ENCODE results near the gene RNF166.
"Not testable (repeated sequence)": the region's sequence is repeated elsewhere in the genome, so short reads cannot be mapped to it uniquely, and the experiment has no call there.

RNF166 gene

GRCh38 chr16:88669980-88670379, 36.2 kb downstream of the RNF166 start:
- no peak for DNase-seq

DNA sequence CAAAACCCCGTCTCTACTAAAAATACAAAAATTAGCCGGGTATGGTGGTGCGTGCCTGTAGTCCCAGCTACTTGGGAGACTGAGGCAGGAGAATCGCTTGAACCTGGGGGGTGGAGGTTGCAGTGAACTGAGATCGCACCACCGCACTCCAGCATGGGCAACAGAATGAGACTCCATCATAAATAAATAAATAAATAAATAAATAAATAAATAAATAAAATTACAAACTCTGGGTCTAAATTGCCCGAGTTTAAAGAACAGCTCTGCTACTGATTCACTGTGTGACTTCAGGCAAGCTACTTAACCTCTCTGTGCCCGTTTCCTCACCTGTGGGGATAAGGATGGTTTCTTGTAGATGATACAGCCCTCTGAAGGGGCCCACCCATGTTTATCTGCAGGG, 36.7 kb downstream of the RNF166 start:
- not testable (repeated sequence) for DNase-seq

GRCh38 chr16:88667461-88667860, 38.7 kb downstream of the RNF166 start:
- no peak for DNase-seq

DNA sequence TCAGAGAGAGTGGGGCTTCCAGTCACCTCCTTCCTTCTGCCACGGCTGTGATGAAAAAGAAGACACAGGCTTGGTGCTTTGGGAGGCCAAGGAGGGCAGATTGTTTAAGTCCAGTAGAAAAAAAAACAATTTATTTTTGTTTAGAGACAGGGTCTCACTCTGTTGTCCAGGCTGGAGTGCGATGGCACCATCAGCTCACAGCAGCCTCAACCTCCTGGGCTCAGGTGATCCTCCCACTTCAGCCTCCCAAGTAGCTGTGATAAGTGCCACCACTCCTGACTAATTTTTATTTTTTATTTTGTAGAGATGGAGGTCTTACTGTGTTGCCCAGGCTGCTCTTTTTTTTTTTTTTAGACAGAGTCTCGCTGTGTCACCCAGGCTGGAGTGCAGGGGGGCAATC, 40.6 kb downstream of the RNF166 start:
- DNase-seq = no peak

DNA sequence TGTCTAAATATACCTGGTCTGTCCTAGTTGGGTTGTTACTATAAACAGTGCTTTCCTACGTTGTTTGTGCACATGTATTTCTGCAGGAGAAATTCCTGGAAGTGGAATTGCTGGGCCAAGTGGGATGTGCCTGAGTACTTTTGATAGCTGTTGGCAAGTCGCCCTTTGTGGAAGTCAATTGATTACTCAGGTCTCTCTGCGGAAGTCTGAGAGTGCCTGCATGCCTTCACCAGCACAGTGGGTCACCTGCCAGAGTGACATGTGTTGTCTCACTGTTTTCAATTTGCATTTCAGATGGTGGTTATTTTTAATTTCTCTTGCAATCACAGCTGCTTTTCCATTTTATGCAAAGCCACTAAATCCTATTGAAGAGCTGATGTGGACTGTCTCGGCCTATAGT, 41.1 kb downstream of the RNF166 start:
- DNase-seq = no peak

- DNase-seq = peak; percentile 99
Observed at GRCh38 chr16:88662843-88663606, 43.2 kb downstream of the RNF166 start, which contains the start of gene MVD. MVD (minus strand) TSS chr16:88663091; CDS start chr16:88663080, 11 bp downstream.

DNA sequence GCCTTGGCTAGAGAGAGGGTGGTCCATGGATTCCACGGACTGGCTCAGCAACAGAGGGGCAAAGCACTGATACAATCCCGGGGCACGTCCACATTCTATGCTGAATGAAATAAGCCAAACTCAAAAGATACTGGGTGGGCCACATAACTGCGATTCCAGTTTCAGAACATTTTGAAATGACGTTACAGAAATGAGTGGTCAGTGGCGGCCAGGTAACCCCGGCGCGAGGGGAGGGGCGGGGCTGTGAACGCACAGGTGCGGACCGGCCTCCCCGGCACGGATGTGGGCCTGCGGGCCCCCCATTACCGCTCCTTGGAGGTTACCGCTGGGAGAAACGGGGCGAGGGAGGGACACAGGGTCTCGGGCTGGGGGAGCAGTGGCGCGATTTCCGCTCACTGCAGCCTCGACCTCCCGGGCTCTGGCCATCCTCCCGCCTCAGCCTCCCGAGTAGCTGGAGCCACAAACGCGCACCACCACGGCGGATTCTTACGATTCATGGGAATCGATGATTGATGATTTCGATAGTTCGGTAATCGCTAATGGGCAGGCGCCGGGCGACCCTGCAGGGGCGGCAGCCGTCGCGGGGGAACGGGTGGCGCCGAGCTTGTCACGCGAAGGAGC, 43.9 kb downstream of the RNF166 start:
- peak; percentile 33 for DNase-seq

GRCh38 chr16:88661468-88661867, 44.7 kb downstream of the RNF166 start:
- DNase-seq = no peak

DNA sequence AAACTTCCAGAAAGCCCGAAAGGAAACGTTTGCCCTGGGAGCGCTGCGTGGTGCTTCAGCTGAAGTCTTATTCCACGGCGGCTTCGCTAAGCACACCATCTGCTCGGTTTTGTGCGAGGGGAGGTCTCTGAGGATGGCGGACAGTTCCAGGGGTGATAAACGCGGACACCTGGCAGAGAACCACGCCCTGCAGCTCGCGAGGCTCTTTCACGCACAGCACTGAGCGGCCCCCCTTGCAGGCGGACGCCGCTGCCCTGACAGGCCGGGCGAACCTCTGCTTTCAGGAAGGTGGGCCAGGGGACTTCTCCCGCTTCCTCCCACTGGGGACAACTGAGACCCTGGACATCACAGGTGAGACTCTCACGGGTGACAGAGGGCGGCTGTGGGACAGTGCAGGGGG, 47.0 kb downstream of the RNF166 start:
- no peak for DNase-seq

GRCh38 chr16:88658714-88659113, 47.5 kb downstream of the RNF166 start:
- DNase-seq = no peak

- DNase-seq = no peak
Observed at GRCh38 chr16:88657371-88657770, 48.8 kb downstream of the RNF166 start.

GRCh38 chr16:88656291-88656980, 49.8 kb downstream of the RNF166 start:
- DNase-seq = no peak

- DNase-seq = no peak
Observed at GRCh38 chr16:88655733-88656281, 50.4 kb downstream of the RNF166 start.

- DNase-seq = no peak
Observed at GRCh38 chr16:88655053-88655732, 51.0 kb downstream of the RNF166 start.

- no peak for DNase-seq
Observed at GRCh38 chr16:88654363-88655052, 51.7 kb downstream of the RNF166 start.

DNA sequence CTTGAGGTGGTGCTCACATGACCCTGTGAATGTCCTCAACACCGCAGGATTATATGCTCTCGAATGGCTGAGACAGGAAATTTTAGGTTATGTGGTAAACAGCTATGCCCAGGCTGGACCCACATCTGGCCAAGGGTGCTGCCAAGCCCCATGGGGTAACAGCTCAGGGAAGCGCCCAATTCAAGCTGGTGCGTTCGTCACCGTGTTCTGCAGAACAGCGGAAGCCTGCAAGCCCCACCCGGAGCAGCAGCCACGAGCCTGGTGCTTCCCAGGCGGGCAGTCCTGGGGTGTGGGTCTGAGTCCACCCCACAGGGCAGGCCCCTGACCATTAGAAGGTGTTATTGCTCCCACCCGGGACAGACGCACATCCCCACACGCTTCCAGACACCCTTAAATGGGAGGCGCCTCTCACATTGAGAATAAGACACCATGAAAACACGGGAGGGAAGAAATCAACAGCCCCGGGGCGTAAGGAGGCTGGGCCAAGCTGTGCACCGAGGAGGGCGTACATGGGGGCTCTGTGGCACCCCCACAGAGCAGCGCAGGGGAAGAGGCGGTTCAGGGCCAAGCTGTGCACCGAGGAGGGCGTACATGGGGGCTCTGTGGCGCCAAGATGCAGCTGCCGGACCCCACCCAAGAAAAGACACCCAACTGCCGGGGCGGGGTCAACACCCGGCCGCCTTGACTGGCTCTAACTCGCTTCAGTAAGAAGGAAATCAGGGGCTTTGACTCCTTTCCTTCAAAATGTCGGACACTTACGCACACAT, 52.4 kb downstream of the RNF166 start:
- no peak for DNase-seq

DNA sequence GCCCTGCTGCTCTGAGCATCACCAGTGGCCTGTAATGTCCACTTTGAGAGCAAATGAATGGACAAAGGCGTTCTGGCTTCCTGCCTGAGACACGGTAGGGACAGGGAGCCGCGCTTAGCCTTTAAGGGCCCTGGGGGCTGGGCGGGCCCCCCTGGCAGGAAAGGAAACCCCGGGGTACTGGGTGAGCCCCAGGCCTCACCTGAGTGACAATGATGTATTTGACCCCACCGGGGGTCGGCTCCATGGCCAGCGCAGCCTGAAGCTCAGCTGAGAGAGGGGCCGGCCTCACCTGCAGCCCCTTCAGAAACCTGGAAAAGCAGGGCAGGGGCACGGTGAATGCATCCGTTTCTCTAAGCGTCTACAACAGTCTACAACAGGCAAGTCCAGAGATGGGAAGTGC, 53.1 kb downstream of the RNF166 start:
- DNase-seq = no peak

DNA sequence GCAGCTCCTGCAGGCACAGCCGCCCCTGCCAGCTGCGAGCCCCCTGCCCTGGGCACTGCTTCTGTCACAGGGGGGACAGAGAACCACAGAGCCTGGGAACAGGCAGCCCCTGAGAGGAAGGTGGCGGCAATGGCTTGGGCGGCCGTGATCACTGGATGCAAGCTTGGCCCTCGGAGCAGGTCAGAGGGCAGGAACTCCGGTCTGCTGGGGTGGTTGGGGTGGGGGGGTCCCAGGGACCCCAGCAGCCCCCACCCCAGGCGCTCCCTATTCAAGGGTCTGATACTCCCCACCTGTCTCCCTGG, 53.5 kb downstream of the RNF166 start:
- DNase-seq = no peak

DNA sequence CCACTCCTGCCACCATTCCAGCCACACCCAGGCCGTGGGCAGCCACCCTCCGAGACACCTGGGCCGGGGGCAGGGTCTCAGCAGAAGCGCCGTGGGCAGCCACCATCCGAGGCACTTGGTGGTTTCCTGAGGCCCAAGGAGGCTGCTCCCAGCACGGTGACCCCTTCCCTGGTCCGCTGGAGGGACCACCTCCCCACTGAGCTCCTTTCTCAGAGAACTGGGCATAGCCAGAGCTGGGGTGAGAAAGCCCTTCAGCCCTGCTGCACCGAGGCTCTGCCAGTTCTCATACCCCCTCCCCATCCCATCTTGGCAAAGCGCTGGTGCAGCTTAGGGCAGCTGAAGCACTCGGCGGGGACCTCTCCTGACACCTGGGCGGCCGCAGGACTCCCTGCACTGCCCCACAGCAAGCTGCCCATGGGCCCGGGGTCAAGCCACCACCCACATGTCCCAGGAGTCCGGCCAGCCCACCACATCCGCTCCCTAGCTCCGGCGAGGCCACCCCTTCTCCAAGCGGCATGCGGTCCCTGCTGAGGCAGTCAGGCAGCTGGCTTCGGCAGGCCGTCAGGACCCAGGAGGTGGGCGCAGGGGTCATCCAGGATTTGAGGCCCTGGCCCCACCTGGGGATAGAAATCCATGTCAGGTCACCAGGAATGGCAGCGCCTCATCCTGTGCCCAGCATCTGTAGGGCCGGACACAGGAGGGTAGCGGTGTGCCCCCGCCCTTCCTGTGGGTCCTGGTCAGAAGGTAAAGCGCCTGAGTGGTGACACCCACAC, 54.0 kb downstream of the RNF166 start:
- DNase-seq = no peak

DNA sequence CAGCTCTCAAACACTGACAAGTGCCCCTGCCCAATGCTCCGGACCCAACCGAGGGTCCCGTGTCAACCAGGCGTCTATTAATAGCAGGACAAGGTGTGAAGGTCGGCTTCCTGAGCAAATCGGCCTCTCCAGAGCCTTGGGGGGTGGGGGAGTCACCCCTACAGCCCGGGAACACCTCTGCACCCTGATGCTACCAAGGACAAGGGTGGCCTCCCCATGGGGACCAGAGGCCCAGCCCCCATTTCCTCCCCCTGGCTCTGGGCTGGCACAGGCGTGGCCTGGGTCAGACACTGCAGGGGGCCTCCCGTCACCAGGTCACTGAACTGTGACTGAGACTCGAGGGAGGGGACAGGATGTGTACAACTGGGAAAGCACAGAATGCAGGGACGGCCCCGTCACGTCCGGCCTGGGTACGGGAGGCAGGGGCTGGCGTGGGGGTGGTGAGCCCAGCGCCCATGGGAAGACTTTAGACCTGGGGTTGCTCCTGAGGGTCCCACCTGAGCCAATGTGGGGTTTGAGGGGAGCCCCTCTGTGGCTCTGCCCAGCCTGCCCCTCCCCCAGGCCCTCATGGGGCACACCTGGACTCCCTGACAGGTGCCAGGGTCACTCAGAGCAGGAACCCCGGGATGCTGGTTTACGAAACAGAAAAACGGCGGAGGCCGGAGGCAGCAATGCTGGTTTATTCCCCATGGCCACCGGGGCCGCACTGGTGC, 54.8 kb downstream of the RNF166 start:
- peak; percentile 61 for DNase-seq

All from hematopoietic multipotent progenitor cell treated with erythropoietin and hydrocortisone succinate and interleukin-3 and kit ligand, for 4 days (in vitro differentiated cells).